T-helper 2 cell treated with Interferon-gamma antibody and Interleukin-4, amounts not matched to agents 100 ng/mL and 5 ng/mL, for 36 hours (primary cell): ENCODE measurements around the gene HOXD13. TPM values are rescaled to one million over a fixed set of nuclear protein-coding genes. Genes with fewer than 3 reads are reported as not detected.

Source experiments
- intact Hi-C: fragments of 100-400 bp; cut with micrococcal nuclease; formaldehyde crosslinking; loops from one replicate; pipeline ENCODE4 v1.15.1; 2023
- total RNA-seq: library from RNA; stranded (reverse); gene quantifications from 2 replicates; pipeline ENCODE4 v1.2.3, GENCODE V29; 2022

The HOXD13 gene
- total RNA-seq, 1 donor from 2014 or later, result not detected

GRCh38 chr2:176128172-176128981 lies 35.9 kb downstream of the HOXD13 start:
- intact Hi-C loops, result no loop called here

DNA sequence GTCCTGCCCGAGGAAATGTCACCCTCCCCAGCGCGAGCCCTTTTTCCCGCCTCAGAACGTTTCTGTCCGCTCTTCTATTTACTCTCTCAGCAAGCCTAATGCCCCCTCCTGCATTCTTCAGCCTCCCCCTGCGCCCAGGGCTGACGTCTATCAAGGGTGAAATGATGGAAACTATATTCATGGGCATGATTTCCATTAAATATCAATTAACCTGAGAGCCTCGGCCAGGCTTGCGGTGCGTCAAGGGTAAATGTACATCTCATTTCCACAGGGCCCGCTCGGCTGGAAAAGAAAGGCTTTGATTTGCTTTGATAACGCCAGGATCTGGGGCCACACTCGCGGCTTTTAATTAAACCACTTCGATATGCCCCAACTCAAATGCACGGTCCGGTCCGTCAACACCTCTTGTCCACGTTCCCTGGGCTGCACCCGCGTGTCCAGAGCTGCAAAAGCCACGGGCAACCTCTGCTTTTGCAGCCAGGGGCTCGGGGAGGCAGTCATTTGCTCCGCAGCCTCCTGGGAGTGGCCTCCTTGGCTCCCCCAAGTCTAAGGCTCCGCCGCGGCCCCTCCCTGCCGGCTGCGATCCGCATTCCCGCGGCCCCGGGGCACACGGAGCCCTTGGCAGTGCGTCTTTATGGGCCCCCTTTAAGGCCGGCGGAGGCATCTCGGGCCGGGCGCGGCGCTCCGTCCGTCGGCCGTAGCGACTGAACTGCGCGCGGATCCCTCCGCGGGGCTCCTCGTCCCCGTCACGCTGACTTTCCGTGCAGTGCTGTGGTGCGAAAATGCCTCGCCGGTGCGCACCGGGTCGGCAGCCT lies 36.7 kb downstream of the HOXD13 start, which contains the start of gene HOXD8:
HOXD8 (plus strand) TSS at position 724 of the 815 bp plus-strand sequence. CDS start 662 bp downstream, outside the sequence.
- intact Hi-C loops, result no loop called here

GRCh38 chr2:176129813-176130146 lies 37.3 kb downstream of the HOXD13 start:
- intact Hi-C loops, result loop anchor here (2.0 to 10.0 kb wide), 4 partner anchors 19 to 685 kb away; partner anchors contain the start of gene EVX2

- intact Hi-C loops, result loop anchor here (2.0 to 10.0 kb wide), 4 partner anchors 20 to 684 kb away; partner anchors contain the start of gene EVX2
Measured at GRCh38 chr2:176130147-176130956, 37.8 kb downstream of the HOXD13 start.

DNA sequence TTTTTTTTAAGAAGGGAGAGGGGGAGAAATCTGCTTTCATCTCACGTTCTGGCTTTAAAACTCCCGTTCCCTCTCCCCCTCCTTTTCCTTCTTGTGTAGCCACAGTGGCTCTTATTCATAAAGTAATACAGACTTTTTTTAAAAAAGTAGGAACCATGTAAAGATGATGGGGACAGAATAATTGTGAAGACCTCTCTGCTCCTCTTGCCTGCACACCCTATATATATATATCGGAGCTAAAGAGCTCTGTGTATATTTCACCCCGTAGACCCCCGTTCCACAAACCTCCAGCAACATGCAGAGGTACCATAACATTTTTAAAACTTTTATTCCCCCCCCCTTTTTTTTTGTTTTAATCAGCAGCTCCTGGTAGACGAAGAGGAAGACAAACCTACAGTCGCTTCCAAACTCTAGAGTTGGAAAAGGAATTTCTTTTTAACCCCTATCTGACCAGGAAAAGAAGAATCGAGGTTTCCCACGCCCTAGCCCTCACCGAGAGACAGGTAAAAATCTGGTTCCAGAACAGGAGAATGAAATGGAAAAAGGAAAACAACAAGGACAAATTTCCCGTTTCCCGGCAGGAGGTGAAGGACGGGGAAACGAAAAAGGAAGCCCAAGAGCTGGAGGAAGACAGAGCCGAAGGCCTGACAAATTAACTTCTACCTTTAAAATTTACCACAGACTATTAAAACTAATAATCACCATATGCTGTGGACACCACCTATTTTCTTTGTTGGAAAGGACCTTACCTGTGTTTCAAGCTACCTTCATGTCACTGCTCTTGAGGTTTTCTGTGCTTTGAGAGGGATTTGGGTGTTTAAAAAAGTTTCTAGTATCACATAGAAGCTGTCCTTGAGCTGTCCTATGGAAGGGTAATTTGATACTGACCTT lies 38.7 kb downstream of the HOXD13 start:
- intact Hi-C loops, result loop anchor here (2.0 to 10.0 kb wide), 4 partner anchors 20 to 684 kb away; partner anchors contain the start of gene EVX2

- intact Hi-C loops, result loop anchor here (2.0 to 10.0 kb wide), 5 partner anchors 19 to 683 kb away; partner anchors contain the start of genes EVX2 and HOXD4
Measured at GRCh38 chr2:176131848-176132158, 39.3 kb downstream of the HOXD13 start.

DNA sequence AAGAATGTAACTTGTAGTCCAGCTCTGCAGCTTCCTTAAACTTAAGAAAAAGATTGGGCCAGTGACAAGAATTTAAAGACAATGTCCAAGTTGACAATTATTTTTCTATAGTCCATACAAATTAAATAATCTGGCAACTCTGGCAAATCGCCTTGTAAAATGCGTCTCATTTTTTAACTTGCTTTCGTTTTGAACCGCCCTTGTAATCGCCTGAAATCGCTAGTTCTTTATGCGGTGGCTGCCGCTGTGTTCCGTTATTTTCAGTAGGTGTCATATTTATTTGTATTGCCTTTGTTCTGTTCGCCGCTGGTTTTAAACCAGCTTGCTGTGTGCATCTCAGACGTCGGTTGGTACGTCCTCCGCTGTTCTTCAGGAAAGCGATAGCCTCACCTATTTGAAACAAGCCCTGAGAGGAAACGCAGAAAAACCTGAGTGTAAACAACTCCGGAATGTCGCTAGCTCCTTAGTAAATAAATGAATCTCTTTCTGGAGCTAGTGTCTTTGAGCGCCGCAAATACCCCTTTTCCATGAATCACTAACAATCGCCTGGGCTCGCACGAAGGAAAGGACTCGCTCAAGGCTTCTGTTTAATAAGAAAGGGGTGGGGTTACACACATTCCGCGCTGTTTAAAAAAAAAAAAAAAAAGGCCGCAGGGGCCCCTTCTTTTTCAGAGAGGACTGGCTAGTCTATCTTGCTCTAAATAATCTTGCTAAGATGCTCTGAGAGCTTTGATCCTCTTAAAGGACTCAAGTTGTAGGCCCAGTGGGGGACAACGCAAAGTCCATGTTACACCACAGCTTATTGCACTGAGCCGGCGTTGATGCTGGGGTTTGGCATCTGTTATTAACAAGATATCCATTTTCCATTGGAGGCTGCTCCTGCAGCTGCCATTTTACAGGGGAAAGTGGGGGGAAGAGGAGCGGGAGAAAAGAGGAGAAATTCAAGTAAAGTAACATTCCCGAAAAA lies 40.0 kb downstream of the HOXD13 start:
- intact Hi-C loops, result loop anchor here (2.0 to 10.0 kb wide), 2 partner anchors 18 to 682 kb away; partner anchors contain the start of gene HOXD4

- intact Hi-C loops, result loop anchor here (2.0 to 10.0 kb wide), 2 partner anchors 17 to 681 kb away; partner anchors contain the start of gene HOXD4
Measured at GRCh38 chr2:176133389-176133788, 40.9 kb downstream of the HOXD13 start.

DNA sequence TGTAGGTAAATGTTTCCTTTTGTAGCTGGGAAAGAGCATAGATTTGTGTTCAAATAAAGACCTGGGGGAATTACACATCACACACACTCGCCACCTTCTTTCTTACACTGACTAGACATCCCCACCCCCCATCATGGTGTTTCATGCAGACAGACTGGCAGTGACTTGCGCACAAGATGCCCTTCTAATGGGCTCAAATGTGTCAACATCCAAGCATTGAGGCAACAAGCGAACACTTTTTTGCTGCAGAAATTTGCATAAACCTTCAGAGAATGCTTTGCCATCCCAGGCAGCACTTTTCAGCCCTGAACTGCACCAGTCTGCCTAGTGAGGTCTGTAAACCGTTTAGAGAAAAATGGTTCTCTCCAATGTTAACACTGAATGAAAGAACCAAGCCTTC lies 41.5 kb downstream of the HOXD13 start:
- intact Hi-C loops, result loop anchor here (10.0 kb wide), 1 partner anchor 681 kb away; no protein-coding TSS in a partner anchor

- intact Hi-C loops, result loop anchor here (10.0 kb wide), 1 partner anchor 680 kb away; no protein-coding TSS in a partner anchor
Measured at GRCh38 chr2:176135035-176135440, 42.5 kb downstream of the HOXD13 start.

DNA sequence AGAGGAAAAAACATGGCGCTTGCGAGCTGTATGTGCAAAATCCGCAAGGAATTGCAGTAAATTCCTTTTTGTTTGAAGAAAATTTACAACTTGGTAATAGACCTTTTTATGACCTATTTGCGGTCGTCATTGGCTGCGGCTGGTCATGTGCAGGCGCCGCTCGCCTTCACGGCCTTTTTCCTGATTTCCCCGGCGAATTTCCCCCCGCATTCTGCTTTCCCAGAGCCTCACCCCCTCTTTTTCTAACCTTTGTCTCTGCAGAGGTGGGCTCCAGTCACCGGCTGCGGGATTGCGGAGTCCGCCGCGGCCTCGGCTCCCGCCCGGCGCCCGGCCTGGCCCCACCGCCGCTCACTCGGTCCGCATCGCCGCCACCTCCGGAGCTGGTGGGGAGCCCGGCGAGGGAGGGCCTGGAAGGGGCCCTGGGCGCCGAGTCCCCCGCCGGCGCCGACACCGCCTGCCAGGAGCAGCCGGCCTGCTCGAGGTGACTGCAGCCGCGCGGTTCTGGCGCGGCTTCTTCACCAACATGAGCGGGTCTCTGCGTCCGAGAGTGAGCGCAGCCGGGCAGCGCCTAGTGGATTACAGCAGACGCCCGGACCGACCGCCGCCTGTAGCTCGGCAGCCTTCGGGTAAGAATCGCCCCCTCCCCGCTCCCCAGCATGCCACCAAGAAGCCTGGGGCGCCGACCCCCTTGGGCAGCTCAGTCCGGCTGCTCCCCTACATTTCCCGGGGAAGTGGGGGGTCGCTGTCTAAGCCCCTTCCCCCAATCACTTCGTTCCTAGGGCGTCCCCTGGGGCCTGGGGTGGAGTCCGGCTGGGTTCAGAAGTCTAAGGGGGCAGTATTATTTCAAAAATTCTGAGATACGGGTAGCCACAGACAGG lies 44.1 kb downstream of the HOXD13 start:
- intact Hi-C loops, result loop anchor here (10.0 kb wide), 1 partner anchor 678 kb away; no protein-coding TSS in a partner anchor

DNA sequence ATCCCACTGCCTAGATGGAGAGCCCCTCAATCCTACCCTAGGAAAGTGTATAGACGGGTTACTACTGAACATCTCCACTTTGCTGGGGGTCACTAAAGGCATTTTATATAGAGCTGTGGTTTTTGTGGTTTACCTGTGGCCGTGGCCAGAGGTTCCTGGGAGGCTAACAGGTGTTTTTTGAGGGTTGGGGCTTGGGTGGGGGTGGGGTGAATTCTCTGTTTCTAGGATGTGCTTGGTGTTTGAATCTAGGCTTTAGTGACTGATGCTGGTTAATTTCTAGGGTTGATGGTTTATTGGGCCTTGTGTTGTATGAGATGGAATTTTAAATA lies 44.7 kb downstream of the HOXD13 start:
- intact Hi-C loops, result loop anchor here (10.0 kb wide), 1 partner anchor 678 kb away; no protein-coding TSS in a partner anchor

- intact Hi-C loops, result loop anchor here (10.0 kb wide), 1 partner anchor 677 kb away; no protein-coding TSS in a partner anchor
Measured at GRCh38 chr2:176137906-176138305, 45.4 kb downstream of the HOXD13 start.

DNA sequence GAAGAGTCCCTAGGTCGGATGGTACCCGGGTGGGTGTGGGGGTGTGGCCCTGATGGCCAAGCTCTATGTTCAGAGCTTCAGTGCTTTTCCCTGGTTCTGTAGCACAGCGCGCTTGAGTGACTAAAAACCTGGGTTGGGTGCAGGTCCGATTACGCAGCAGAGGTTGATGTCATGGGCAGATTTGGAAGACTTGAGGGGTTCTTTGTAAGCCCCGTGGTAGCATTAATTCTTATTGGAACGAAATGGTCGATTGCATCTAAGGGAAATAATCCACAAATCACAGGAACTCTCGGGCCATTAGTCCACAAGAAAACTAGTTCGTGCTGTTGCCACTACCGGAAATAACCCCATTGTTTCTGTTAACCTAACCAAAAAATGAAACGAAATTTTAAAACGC lies 46.0 kb downstream of the HOXD13 start:
- intact Hi-C loops, result loop anchor here (10.0 kb wide), 1 partner anchor 676 kb away; no protein-coding TSS in a partner anchor

- intact Hi-C loops, result loop anchor here (10.0 kb wide), 1 partner anchor 676 kb away; no protein-coding TSS in a partner anchor
Measured at GRCh38 chr2:176138923-176139660, 46.6 kb downstream of the HOXD13 start.

- intact Hi-C loops, result loop anchor here (1.0 to 10.0 kb wide), 6 partner anchors 315 to 1007 kb away; no protein-coding TSS in a partner anchor
Measured at GRCh38 chr2:176139661-176140512, 47.4 kb downstream of the HOXD13 start.
